ENCODE measurements around the gene ALDH6A1.

Gene ALDH6A1

GRCh38 chr14:74089251-74090020, 5.2 kb upstream of the ALDH6A1 start:
- H3K27ac ChIP-seq = no peak overlapping the region
- no peak for TF ChIP-seq ZFX (IDR thresholded peaks at IDR 0.05)
- TF ChIP-seq, protein P1, sequence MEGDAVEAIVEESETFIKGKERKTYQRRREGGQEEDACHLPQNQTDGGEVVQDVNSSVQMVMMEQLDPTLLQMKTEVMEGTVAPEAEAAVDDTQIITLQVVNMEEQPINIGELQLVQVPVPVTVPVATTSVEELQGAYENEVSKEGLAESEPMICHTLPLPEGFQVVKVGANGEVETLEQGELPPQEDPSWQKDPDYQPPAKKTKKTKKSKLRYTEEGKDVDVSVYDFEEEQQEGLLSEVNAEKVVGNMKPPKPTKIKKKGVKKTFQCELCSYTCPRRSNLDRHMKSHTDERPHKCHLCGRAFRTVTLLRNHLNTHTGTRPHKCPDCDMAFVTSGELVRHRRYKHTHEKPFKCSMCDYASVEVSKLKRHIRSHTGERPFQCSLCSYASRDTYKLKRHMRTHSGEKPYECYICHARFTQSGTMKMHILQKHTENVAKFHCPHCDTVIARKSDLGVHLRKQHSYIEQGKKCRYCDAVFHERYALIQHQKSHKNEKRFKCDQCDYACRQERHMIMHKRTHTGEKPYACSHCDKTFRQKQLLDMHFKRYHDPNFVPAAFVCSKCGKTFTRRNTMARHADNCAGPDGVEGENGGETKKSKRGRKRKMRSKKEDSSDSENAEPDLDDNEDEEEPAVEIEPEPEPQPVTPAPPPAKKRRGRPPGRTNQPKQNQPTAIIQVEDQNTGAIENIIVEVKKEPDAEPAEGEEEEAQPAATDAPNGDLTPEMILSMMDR (conservative IDR thresholded peaks at IDR 0.05) = no peak

- TF ChIP-seq ZFX (IDR thresholded peaks at IDR 0.05) = no peak
- TF ChIP-seq, protein P1 (conservative IDR thresholded peaks at IDR 0.05) = no peak
- no peak overlapping the region for H3K27ac ChIP-seq
Measured at GRCh38 chr14:74085828-74086227, 1.6 kb upstream of the ALDH6A1 start.

- H3K27ac ChIP-seq = peak overlapping the region; percentile 93
Measured at GRCh38 chr14:74085047-74085637, 889 bp upstream of the ALDH6A1 start.

GRCh38 chr14:74083784-74084276, 423 bp downstream of the ALDH6A1 start:
- peak overlapping the region; percentile 93 for H3K27ac ChIP-seq
- TF ChIP-seq, protein P1 (conservative IDR thresholded peaks at IDR 0.05) = no peak
- TF ChIP-seq ZFX (IDR thresholded peaks at IDR 0.05) = peak; percentile 63; the same call in 1 of the 2 replicates

More at GRCh38 chr14:74085047-74085637, 889 bp upstream of the ALDH6A1 start:
- TF ChIP-seq, protein P1 (conservative IDR thresholded peaks at IDR 0.05) = no peak
- TF ChIP-seq ZFX (IDR thresholded peaks at IDR 0.05) = no peak

GRCh38 chr14:74083161-74083560, 1.1 kb downstream of the ALDH6A1 start:
- TF ChIP-seq, protein P1 (conservative IDR thresholded peaks at IDR 0.05) = no peak
- peak overlapping the region; percentile 93; the same call in 1 of the 2 replicates for H3K27ac ChIP-seq

GRCh38 chr14:74081491-74081890, 2.8 kb downstream of the ALDH6A1 start:
- TF ChIP-seq ZFX (IDR thresholded peaks at IDR 0.05) = no peak
- TF ChIP-seq, protein P1 (conservative IDR thresholded peaks at IDR 0.05) = no peak
- no peak overlapping the region for H3K27ac ChIP-seq

DNA sequence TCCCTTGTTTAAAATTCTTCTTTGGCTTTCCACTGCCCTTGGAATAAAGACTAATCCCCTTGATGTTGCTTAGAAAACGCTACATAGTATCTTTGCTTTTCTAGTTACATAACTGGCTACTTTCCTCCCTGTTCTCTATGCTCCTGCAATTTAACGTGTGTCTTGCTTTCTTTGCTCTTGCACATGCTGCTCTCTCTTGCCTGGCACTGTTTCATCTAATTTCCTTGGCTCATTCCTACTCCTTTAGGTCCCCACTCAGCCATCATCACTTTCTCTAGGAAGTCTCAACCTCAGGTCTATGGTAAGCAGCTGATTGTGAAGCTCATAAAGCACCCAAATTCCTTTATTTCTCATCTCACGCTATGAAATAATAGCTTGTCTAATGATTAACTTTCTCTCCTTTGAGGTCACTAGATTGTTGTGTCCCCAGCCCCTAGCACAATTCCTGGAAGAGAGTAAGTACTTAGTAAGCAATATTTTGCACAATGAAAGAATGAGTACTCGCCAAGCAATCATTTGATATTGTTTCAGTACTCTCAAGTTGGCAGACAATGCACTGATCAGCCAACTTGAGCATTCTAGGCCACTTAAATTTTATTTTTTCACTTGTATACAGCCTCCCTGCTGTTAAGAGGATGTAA, 3.3 kb downstream of the ALDH6A1 start:
- no peak for TF ChIP-seq ZFX (IDR thresholded peaks at IDR 0.05)
- TF ChIP-seq, protein P1 (conservative IDR thresholded peaks at IDR 0.05) = no peak

More for the DNA sequence above, 3.3 kb downstream of the ALDH6A1 start:
- no peak overlapping the region for H3K27ac ChIP-seq
